Prostate gland (tissue), 2 donors: Measurements from ENCODE around the gene HRAS. TPM values are rescaled to one million over a fixed set of nuclear protein-coding genes. Genes with fewer than 3 reads are reported as not detected.
"Not testable (repeated sequence)": the region's sequence is repeated elsewhere in the genome, so short reads cannot be mapped to it uniquely, and the experiment has no call there.

Experiments used
- DNase-seq: peaks from one replicate; pipeline ENCODE4 v3.0.0-alpha.2; 2019; ENCODE audit warnings: low spot score
- H3K27ac ChIP-seq, 2 donors: fragments of 200-600 bp; sonication (generic); 2 replicates each; pipeline ENCODE4 v1.5.1; 2017 to 2019
- H3K27me3 ChIP-seq: fragments of 200-600 bp; sonication (generic); replicated peaks from 2 replicates; pipeline ENCODE4 v1.5.1; 2019; ENCODE audit not compliant: insufficient read depth
- H3K36me3 ChIP-seq, 2 donors: fragments of 200-600 bp; sonication (generic); 1 replicate in 1 of 2; 2 replicates in 1 of 2; pipeline versions ENCODE4 v1.5.1 to v1.8.1; 2017 to 2019
- H3K4me1 ChIP-seq: fragments of 200-600 bp; sonication (generic); replicated peaks from 2 replicates; pipeline ENCODE4 v1.5.1; 2019
- H3K4me3 ChIP-seq, 2 donors: fragments of 200-600 bp; sonication (generic); 2 replicates each; pipeline ENCODE4 v1.5.1; 2017 to 2019
- H3K9me3 ChIP-seq: fragments of 200-600 bp; sonication (generic); 2 replicates; pipeline ENCODE4 v1.5.1; 2017
- CTCF ChIP-seq, 4 experiments: fragments of 200-600 bp in 2 of 4; fragments of 450-650 bp in 2 of 4; sonication (generic) in 2 of 4; IDR thresholded peaks; 1 replicate in 3 of 4; 2 replicates in 1 of 4; pipeline ENCODE4 v1.5.1; 2016 to 2019; ENCODE audit warnings: antibody characterized with exemption in 4 of 4, mild to moderate bottlenecking in 2 of 4, moderate library complexity in 2 of 4
- POLR2A ChIP-seq: fragments of 450-650 bp; IDR thresholded peaks from one replicate; pipeline ENCODE4 v1.6.1; 2016; ENCODE audit warnings: antibody characterized with exemption, mild to moderate bottlenecking
- POLR2AphosphoS5 ChIP-seq: sonication (generic); formaldehyde crosslinking; IDR thresholded peaks from one replicate; pipeline ENCODE4 v1.6.1; 2017; ENCODE audit warnings: antibody characterized with exemption
- WGBS: methylation state at CpG from one replicate; pipeline ENCODE4 v1.1.5; 2018; 5-methylcytosine and 5-hydroxymethylcytosine counted together
- intact Hi-C: fragments of 100-400 bp; cut with DNase I; formaldehyde crosslinking; loops from one replicate; pipeline ENCODE4 v1.14.2; 2022
- total RNA-seq, 2 donors: library from RNA; depleted of rRNA; stranded (reverse); fragments of >200 nt; gene quantifications; one replicate each; pipeline ENCODE4 v1.1.0, GENCODE V29; 2016

The HRAS gene
- total RNA-seq, 2 donors from 2014 or later: 47.0 to 62.8 TPM

GRCh38 chr11:575996-576768 is 40.8 kb upstream of the HRAS start, which contains the start of gene PHRF1:
Gene PHRF1, plus strand, starts transcription at chr11:576470. Its CDS starts 5,043 bp downstream, at chr11:581513.
- peak; percentile 94 for DNase-seq
- 2% methylated on average over 44 of the region's 99 CpGs for WGBS
- H3K4me3 ChIP-seq: peak within 1 kb of the TSS; percentile 67
- H3K4me1 ChIP-seq: peaks cover 18% of the 10 kb centered on the region
- TF ChIP-seq POLR2A (peak; percentile 71), POLR2AphosphoS5 (peak; percentile 86), CTCF (IDR thresholded peaks at IDR 0.05) (peak in 2 of 4 experiments; percentile 13 to 44)
- peak within 1 kb of the TSS; percentile 86 to 91 for H3K27ac ChIP-seq
- no peaks in the 10 kb centered on the region for H3K9me3 ChIP-seq
- intact Hi-C loops: no loop called here
- no peaks in the 10 kb centered on the region for H3K36me3 ChIP-seq
- H3K27me3 ChIP-seq: no peaks in the 10 kb centered on the region

GRCh38 chr11:575313-575995 is 40.1 kb upstream of the HRAS start:
- peak overlapping the region; percentile 56 to 67 for H3K4me3 ChIP-seq
- peaks cover 18% of the 10 kb centered on the region for H3K4me1 ChIP-seq
- no peak for DNase-seq
- under 1% methylated on average over 39 of the region's 81 CpGs for WGBS
- intact Hi-C loops: no loop called here
- no peaks in the 10 kb centered on the region for H3K9me3 ChIP-seq
- no peaks in the 10 kb centered on the region for H3K27me3 ChIP-seq
- TF ChIP-seq POLR2AphosphoS5: no peak
- TF ChIP-seq CTCF (IDR thresholded peaks at IDR 0.05): no peak
- TF ChIP-seq POLR2A: peak; percentile 87
- H3K36me3 ChIP-seq: no peaks in the 10 kb centered on the region
- peak overlapping the region; percentile 75 to 80 for H3K27ac ChIP-seq

GRCh38 chr11:574632-575312 is 39.4 kb upstream of the HRAS start:
- Histone ChIP-seq H3K27ac (peak overlapping the region; percentile 75 to 80), H3K27me3 (no peaks in the 10 kb centered on the region), H3K4me1 (peaks cover 18% of the 10 kb centered on the region), H3K4me3 (peak overlapping the region; percentile 56 to 67), H3K9me3 (no peaks in the 10 kb centered on the region), H3K36me3 (no peaks in the 10 kb centered on the region)
- DNase-seq: no peak
- TF ChIP-seq POLR2A (no peak), POLR2AphosphoS5 (no peak), CTCF (IDR thresholded peaks at IDR 0.05) (no peak)
- WGBS: 28% methylated on average over 25 of the region's 25 CpGs
- intact Hi-C loops: no loop called here

- peaks cover 19% of the 10 kb centered on the region for H3K4me1 ChIP-seq
- H3K36me3 ChIP-seq, DNase-seq, H3K9me3 ChIP-seq, H3K27me3 ChIP-seq, H3K27ac ChIP-seq, intact Hi-C loops, H3K4me3 ChIP-seq: not testable (repeated sequence)
- WGBS: 51% methylated on average over 13 of the region's 14 CpGs
Measured at GRCh38 chr11:574031-574570, 38.7 kb upstream of the HRAS start.
